HG03571 (cell line): Measurements from ENCODE around the gene NR6A1.

ENCODE experiments used
- ATAC-seq: cut with Tn5 transposase; IDR thresholded peaks from one replicate; pipeline ENCODE4 v1.9.1; 2021; ENCODE audit not compliant: unreplicated experiment

The NR6A1 gene

GRCh38 chr9:124797343-124798103, 26.4 kb upstream of the NR6A1 start:
- no peak for ATAC-seq

DNA sequence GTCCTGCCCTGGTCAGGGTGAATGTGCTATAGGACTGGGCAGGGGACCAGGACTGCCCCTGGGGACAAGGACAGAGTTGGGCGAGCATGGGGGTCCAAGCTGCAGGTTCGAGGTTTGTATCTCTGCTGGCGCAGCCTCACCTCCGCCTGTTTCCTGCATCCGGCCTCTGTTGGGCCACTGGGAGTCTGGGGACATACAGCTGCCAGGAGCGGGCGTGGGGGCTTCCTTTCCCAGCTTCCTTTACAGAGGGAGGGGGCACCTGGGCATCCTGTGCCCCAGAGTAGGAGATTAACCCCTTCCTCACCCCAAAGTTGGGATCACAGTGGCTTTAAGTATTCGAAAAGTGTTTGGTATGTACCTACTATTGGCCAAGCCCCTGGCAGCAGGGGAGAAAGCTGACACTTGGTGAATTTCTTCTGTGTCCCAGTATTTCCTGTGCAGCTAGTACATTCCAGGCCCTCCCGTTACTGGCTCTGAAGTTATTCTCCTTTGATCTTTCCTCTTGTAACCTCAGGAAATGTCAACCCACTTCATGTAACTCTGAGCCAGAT, 24.8 kb upstream of the NR6A1 start:
- no peak for ATAC-seq

DNA sequence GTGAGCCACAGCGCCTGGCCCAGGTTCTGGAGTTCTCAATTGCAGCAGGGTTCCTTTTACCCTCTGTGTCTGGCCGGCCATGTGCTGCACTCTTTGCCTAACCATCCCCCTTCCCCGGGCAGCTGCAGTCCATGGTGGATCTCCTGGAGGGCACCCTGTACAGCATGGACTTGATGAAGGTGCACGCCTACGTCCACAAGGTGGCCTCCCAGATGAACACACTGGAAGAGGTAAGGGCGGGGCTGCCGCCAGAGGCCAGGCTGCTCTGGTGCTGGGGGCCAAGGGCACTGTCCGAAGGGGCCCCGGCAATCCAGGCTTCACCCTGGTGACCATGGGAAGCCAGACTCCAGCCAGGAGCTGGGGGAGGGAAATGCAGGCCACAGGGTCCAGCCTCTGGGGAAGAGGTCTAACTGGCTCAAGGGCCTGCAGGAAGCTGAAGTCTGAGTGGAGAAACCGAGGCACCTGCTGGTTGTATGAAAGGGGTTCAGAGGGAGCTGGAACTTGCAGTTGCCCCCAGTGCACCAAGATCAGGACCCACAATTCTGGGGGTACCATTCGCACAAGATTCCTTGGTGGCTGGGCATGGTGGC, 23.9 kb upstream of the NR6A1 start:
- no peak for ATAC-seq

DNA sequence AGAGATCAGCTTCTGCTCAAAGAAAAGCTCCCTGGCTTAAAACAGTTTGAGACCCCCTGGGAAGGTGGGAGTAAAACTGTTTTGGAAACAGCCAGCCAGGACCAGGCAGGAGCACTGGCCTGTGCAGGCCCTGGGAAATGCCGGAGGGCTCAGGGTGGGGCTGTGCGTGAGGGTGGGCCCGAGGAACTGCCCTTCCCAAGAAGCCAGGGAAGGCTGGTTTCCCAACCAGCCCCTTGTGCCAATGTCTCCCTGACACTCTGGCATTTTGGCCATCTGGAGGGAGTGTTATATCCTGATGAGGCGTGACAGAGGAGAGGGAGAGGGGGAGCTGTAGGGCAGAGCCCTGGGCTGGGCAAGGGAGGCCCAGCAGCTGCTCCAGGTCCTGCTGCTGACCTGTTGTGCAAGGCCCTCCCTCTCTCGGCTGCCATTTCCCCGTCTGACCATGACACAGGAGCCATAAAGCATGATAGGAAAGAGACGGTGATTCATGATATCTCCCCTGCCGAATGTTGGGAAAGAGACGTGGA, 22.0 kb upstream of the NR6A1 start:
- no peak for ATAC-seq

DNA sequence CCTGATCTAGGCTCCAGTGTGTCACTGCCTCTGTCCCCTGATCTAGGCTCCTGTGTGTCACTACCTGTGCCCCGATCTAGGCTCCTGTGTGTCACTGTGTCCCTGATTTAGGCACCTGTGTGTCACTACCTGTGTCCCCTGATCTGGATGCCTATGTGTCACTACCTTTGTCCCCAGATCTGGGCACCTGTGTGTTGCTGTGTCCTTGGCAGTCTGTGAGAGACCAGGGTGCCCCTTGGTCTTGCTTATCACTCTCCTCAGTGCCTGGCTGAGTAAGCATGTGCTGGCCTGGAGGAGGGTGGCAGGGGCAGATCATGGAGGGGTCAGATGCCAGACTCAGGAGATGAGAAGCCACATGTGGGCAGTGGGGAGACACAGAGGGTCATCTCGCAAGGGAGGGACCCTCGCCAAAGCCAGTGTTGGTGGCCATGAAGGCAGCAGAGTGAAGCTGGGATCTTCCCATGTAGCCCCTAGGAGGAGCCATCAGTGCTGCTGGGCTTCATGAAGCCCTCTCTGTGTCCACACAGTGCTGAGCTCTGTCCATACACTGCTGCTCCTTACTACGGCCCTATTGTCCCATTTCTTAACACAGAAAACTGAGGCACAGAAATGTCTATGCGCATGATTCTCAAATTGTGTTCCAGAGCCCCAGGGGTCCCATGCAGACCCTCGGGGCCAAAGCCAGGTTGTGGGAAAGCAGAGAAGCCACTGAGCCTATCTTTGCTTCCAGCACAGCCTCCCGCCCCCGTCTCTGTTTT, 21.3 kb upstream of the NR6A1 start:
- no peak for ATAC-seq

GRCh38 chr9:124790801-124791505, 19.8 kb upstream of the NR6A1 start:
- no peak for ATAC-seq

DNA sequence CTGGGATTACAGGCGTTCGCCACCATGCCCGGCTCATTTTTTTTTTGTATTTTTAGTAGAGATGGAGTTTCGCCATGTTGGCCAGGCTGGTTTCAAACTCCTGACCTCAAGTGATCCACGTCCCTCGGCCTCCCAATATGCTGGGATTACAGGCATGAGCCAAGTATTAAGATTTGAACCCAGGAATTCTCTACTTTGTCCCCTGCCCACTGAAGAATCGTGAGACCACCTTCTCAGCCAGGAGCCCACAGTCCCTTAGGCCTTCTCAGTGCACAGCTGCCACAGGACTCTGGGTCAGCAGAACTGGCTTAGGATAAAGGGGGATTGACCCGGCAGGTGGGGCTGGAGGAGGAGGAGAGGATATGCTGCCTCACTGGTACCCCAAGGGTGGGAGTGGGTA, 19.2 kb upstream of the NR6A1 start:
- ATAC-seq, result no peak

DNA sequence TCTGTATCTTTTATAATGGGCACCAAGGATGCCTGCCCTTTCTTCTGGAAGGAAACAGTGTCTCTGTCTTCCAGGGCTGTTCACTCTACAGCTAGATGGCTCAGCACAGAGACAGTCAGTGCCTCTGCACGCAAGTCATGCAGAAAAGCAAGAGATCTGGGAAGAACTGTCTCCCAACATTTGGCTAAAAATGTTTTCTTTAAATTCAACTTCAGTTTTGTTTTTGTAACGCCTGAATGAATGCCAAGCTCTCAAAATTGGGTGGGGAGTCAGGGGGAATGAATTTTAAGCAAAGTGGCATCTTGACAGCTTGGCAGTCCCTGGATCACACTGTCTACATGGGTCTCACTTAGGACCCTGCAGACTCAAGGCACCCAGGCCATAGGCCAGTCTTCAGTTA, 18.4 kb upstream of the NR6A1 start:
- no peak for ATAC-seq

- ATAC-seq, result no peak
Measured at GRCh38 chr9:124788542-124789217, 17.6 kb upstream of the NR6A1 start.

DNA sequence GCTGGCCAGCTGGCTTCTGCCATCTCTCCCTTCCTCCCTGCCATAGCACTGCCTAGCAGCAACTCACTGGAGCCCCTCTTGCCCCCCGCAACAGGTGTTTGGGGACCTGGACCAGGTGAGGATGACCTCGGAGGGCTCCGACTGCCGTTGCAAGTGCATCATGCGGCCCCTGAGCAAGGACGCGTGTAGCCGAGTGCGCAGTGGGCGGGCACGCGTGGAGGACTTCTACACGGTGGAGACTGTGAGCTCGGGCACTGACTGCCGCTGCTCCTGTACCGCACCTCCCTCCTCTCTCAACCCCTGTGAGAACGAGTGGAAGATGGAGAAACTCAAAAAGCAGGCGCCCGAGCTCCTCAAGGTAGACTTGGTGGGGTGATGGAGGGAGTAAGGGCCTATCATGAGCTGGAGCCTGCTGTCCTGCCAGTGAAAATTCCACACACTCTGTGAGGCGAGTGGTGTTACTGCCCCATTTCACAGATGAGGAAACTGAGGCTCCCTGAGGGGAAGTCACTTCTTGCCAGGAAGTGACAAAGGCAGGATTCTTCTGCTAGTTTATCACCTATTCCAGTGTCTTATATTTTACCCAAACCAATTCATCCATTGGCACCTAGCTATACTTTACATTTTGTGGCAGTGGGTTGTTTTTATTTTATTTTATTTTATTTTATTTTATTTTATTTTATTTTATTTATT, 15.9 kb upstream of the NR6A1 start:
- ATAC-seq, result no peak

- no peak for ATAC-seq
Measured at GRCh38 chr9:124784509-124784908, 13.4 kb upstream of the NR6A1 start.

- ATAC-seq, result no peak
Measured at GRCh38 chr9:124783830-124784229, 12.7 kb upstream of the NR6A1 start.

- ATAC-seq, result no peak
Measured at GRCh38 chr9:124782661-124783574, 11.8 kb upstream of the NR6A1 start.

DNA sequence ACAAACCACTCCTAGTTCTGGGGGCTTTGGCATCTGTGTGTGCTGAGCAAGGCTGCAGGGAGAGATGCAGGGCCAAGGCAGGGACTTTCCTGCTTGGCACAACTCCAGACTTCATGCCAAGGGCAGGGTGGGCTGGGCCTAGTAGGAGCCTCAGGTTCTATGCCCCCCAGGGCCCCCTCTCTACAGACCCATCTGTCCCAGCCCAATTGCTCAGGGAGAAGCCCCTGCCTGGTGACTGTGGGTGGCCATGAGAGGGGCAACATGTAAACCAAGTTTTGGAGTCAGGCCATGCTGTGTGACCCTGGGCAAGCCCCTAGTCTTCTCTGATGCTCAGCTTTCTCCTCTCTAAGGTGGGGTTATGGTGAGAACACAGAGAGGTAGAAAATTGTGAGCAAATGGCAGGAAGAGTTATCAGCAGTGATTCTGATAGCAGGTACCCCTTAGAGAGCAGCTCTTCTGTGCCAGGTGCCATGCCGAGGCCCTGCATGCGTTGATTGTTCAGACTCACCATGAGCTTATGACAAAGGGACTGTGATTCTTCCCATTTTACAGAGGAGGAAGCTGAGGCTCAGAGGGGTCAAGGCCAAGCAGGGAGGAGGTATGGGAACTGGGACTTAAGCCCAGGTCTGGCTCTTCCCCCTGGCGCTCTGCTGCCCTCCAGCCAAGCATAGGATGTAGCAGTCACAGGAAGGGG, 11.0 kb upstream of the NR6A1 start:
- ATAC-seq, result no peak

GRCh38 chr9:124780757-124781151, 9.6 kb upstream of the NR6A1 start:
- no peak for ATAC-seq

DNA sequence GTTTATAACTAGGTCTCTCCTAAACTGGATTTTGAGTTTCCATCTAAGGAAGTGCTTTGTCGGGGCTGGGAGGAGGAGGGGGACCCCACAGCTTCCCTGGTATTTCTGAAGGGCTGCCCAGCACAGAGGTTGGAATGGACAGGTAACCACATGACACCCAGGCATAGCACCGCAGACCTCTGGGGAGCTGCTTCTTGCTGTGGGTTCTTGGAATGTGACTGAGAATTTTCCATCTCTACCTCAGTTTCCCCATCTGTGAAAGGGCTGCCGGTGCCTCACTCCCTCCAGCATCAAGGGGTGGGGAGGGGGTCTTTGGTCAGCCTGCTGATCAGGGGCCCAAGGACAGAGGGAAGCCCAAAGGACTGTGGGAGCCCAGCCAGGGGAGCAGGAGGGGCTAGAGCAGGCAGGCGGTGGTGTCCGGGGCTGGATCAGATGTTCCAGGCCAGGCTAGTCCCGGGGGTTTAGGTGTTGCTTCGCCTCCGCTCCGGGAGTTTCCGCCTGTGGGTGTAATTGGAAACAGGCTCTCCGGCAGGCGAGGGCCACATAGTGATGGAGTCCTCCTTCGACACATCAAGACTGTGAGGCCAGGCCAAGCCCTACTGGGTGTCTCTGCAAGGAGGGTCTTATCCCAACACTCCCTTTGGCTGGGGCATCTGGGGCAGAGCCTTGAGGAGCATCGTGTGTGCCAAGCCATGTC, 9.1 kb upstream of the NR6A1 start:
- no peak for ATAC-seq

DNA sequence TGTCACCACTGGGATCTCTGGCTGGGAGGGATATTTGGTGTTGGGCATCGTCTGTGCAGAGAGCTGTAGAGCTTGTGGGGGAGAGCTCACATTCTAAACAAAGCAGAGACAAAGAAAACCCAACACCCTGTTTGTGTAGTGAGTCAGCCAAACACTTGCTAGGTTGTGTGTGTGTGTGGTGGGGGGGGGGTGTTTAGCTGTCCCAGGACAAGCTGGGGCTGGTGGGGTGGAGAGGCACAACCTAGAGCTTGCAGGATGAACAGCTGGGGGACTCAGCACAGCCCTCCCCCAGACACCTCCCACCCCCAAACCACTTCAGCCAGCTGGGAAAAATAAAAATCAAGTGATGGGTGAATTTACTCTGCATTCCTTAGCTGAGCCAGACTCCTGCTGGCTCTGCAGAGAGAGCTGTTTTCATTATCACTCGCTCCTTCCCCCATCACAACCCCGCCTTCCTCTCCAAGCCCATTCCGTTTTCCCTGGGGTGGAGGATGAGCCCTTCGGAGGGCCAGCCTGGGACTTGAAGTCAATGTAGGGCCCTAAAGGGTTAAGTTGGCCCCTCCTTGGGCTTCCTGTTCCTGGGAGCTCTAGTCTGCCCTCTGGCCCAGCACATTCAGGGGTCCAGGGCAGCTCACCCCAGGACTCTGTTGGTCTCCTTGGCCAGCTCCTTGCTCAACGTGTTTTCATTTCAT, 8.4 kb upstream of the NR6A1 start:
- ATAC-seq, result no peak
